CD4-positive, alpha-beta T cell (primary cell): ENCODE data around the gene LRRC45. TPM values are rescaled to one million over a fixed set of nuclear protein-coding genes. Genes with fewer than 3 reads are reported as not detected.

Source experiments
- ATAC-seq: fragments of 200-7000 bp; cut with Tn5 transposase; one replicate; pipeline ENCODE4 v1.10.0; 2022; ENCODE audit warnings: mild to moderate bottlenecking; ENCODE audit not compliant: poor library complexity
- CTCF ChIA-PET: fragments of 350-600 bp; sonication (Branson Sonifier 250); formaldehyde crosslinking; loops from one replicate; lab custom pipeline; 2021; ENCODE audit warnings: antibody characterized with exemption, inconsistent platforms; lab: Charles Lee
- POLR2A ChIA-PET: fragments of 350-600 bp; sonication (Branson Sonifier 250); formaldehyde crosslinking; loops from one replicate; lab custom pipeline; 2021; ENCODE audit warnings: antibody characterized with exemption, inconsistent platforms; lab: Charles Lee
- DNase-seq, 14 experiments: peaks; one replicate each; pipeline ENCODE4 v3.0.0-alpha.2; 2013 to 2020; ENCODE audit warnings: mixed read lengths in 2 of 14
- H3K27ac ChIP-seq, 2 donors: one replicate each; pipeline versions ENCODE4 v1.5.1 to v1.7.0; 2013; ENCODE audit warnings: low read length in 2 of 2, low read depth in 1 of 2, mild to moderate bottlenecking in 1 of 2
- H3K27me3 ChIP-seq, 2 experiments: 1 replicate in 1 of 2; 2 replicates in 1 of 2; pipeline versions ENCODE4 v1.6.1 to v1.7.0; 2013; ENCODE audit warnings: low read length in 2 of 2, control low read depth in 1 of 2, mild to moderate bottlenecking in 1 of 2, moderate library complexity in 1 of 2; ENCODE audit not compliant: insufficient read depth in 2 of 2, control insufficient read depth in 1 of 2
- H3K36me3 ChIP-seq: one replicate; pipeline ENCODE4 v1.6.1; 2013; ENCODE audit warnings: low read length, control low read depth; ENCODE audit not compliant: insufficient read depth
- H3K4me1 ChIP-seq: one replicate; pipeline ENCODE4 v1.6.1; 2013; ENCODE audit warnings: low read length, control low read depth; ENCODE audit not compliant: insufficient read depth
- H3K4me3 ChIP-seq: one replicate; pipeline ENCODE4 v1.5.1; 2013; ENCODE audit warnings: mild to moderate bottlenecking, low read length, moderate library complexity
- H3K9me3 ChIP-seq, 2 experiments: 1 replicate in 1 of 2; 2 replicates in 1 of 2; pipeline versions ENCODE4 v1.6.1 to v1.7.0; 2013; ENCODE audit warnings: low read length in 2 of 2, mild to moderate bottlenecking in 2 of 2, control low read depth in 1 of 2, moderate library complexity in 1 of 2; ENCODE audit not compliant: control insufficient read depth in 1 of 2, insufficient read depth in 1 of 2
- H3K27ac Mint-ChIP-seq: one replicate; pipeline ENCODE4 v1.8.0; 2020; ENCODE audit warnings: mixed read lengths
- H3K27me3 Mint-ChIP-seq: one replicate; pipeline ENCODE4 v1.8.0; 2021; ENCODE audit warnings: mixed read lengths
- H3K36me3 Mint-ChIP-seq: one replicate; pipeline ENCODE4 v1.8.0; 2021; ENCODE audit warnings: low read depth, mixed read lengths
- H3K4me1 Mint-ChIP-seq: one replicate; pipeline ENCODE4 v1.8.0; 2021; ENCODE audit warnings: low read depth, mixed read lengths
- H3K4me3 Mint-ChIP-seq: one replicate; pipeline ENCODE4 v1.8.0; 2020; ENCODE audit warnings: mild to moderate bottlenecking, mixed read lengths
- H3K9me3 Mint-ChIP-seq: one replicate; pipeline ENCODE4 v1.8.0; 2020; ENCODE audit warnings: mixed read lengths
- intact Hi-C, 2 experiments: fragments of 100-400 bp; cut with DNase I in 1 of 2; cut with micrococcal nuclease in 1 of 2; formaldehyde crosslinking; loops; one replicate each; pipeline versions ENCODE4 v1.15.1 to v1.9.0; 2023 to 2025; cut with DNase I, micrococcal nuclease
- total RNA-seq, 174 experiments: library from RNA in 2 of 174; stranded (reverse) in 2 of 174; gene quantifications; one replicate each; pipeline ENCODE4 v1.2.3 and lab custom pipeline; 2021 to 2026
- TF ChIP-seq, protein P1 (sequence below): fragments of 200-600 bp; IDR thresholded peaks from one replicate; pipeline ENCODE4 v1.8.0; 2022; ENCODE audit warnings: antibody characterized with exemption, mild to moderate bottlenecking

The LRRC45 gene
- total RNA-seq, 2 experiments from 2014 or later = 17.7 to 17.9 TPM

DNA sequence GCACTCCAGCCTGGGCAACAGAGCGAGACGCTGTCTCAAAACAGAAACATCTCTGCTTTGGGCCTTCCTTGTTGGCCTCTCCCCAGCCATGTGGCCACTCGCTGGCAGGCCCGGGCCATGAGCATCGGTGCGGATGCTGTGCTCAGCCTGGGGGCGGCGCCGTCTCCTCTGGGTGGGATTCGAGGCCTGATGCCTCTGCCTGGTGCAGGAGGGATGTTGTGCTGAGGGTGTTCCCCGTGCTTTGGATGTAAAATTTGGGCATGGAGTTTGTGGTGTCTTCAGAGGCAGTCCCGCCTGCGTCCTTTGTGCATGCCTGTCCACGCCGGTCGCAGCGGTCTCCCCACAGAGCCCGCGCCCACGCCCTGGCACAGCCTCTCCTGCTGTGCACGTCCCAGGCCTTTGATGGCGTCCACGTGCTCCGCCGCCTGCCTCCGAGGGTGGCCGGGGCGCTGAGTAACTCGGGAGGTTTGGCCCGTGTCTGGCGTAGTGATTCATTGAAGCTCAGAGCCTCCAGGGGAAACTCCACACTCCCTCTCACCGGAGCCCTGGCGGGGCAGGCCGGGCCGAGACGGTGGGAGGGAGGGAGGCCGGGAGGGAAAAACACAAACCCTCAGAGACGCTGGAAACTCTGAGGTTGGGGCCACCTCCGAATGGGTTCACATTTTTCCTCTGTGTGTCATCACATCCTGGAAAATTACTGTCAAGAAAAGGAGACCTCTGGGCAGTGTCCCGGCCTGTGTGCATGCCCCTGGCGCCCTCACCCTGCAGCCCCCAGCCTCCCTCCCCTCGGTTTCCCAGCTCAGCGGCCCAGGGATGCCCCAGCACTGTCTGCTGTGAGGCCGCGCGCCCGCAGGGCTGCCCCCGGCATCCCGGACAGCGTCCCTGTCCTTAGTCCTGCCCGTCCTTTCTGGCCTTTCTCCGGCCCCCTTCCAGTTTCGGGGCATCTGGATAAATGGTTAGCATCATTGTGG lies 19.4 kb upstream of the LRRC45 start:
- CTCF ChIA-PET = interaction anchor here (1.1 kb wide), 1 partner anchor 44 kb away, joined by 4 read pairs; no protein-coding TSS in a partner anchor
- Mint-ChIP-seq H3K4me1 (no peaks in the 10 kb centered on the region), H3K36me3 (no peaks in the 10 kb centered on the region), H3K27me3 (no peaks in the 10 kb centered on the region), H3K4me3 (no peak overlapping the region), H3K27ac (no peak overlapping the region), H3K9me3 (no peaks in the 10 kb centered on the region)
- Histone ChIP-seq H3K4me1 (no peaks in the 10 kb centered on the region), H3K27me3 (no peaks in the 10 kb centered on the region), H3K36me3 (no peaks in the 10 kb centered on the region), H3K9me3 (no peaks in the 10 kb centered on the region), H3K4me3 (no peak overlapping the region), H3K27ac (no peak overlapping the region)
- ATAC-seq (no peak), DNase-seq (no peak)
- POLR2A ChIA-PET = no interaction called here
- TF ChIP-seq, protein P1, sequence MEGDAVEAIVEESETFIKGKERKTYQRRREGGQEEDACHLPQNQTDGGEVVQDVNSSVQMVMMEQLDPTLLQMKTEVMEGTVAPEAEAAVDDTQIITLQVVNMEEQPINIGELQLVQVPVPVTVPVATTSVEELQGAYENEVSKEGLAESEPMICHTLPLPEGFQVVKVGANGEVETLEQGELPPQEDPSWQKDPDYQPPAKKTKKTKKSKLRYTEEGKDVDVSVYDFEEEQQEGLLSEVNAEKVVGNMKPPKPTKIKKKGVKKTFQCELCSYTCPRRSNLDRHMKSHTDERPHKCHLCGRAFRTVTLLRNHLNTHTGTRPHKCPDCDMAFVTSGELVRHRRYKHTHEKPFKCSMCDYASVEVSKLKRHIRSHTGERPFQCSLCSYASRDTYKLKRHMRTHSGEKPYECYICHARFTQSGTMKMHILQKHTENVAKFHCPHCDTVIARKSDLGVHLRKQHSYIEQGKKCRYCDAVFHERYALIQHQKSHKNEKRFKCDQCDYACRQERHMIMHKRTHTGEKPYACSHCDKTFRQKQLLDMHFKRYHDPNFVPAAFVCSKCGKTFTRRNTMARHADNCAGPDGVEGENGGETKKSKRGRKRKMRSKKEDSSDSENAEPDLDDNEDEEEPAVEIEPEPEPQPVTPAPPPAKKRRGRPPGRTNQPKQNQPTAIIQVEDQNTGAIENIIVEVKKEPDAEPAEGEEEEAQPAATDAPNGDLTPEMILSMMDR = no peak
- intact Hi-C loops = no loop called here

DNA sequence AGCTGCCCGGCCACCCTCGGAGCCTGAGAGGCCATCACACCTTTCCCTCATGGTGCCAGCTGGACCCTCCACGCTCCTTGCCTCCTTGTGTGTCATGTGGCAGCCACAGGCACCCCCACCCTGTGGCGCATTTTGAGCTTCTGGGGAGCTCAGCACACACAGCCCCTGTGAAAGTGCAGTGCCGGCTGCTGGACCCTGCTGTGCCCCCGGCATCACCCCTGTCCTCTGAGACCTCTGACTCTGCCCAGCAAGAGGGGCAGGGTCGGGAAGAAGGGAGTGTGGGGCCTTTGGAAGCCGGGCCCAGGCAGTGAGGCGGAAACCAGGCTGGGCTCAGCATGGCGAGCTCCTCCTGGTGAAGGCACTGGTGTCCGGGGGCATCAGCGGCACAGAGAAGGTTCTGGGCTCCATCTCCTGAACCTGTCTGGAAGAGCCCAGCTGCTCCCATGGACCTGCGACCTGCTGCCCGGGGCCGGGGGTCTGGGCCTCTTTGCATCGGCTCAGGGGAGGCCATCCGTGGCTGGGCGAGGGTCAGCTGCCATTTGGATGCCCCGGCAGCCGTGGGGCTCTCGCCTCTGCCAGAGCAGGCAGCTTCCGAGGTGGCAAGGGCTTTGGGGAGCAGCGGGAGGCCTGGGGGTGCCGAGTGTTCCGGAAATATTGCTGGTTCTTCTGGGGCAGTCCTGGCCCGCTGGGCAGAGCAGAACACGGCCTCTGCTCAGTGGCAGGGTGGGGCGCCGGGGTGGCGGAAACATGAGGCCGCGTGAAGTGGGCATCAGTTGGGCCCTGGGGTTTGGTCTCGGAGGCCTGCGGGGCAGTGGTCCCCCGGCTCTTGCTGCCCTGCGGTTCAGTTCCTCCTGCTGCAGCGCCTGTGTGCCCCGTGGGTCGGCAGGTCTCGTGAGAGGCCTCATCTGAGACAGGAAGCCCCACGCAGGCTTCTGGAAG lies 18.3 kb upstream of the LRRC45 start:
- Histone ChIP-seq H3K4me1 (no peaks in the 10 kb centered on the region), H3K36me3 (no peaks in the 10 kb centered on the region), H3K4me3 (no peak overlapping the region), H3K27me3 (no peaks in the 10 kb centered on the region), H3K9me3 (no peaks in the 10 kb centered on the region), H3K27ac (no peak overlapping the region)
- Mint-ChIP-seq H3K9me3 (no peaks in the 10 kb centered on the region), H3K4me1 (no peaks in the 10 kb centered on the region), H3K36me3 (no peaks in the 10 kb centered on the region), H3K27ac (no peak overlapping the region), H3K4me3 (no peak overlapping the region), H3K27me3 (no peaks in the 10 kb centered on the region)
- POLR2A ChIA-PET = no interaction called here
- no peak for DNase-seq
- no peak for ATAC-seq
- TF ChIP-seq, protein P1 = no peak
- intact Hi-C loops = no loop called here
- CTCF ChIA-PET = interaction anchor here (1.1 kb wide), 1 partner anchor 45 kb away, joined by 4 read pairs; no protein-coding TSS in a partner anchor

DNA sequence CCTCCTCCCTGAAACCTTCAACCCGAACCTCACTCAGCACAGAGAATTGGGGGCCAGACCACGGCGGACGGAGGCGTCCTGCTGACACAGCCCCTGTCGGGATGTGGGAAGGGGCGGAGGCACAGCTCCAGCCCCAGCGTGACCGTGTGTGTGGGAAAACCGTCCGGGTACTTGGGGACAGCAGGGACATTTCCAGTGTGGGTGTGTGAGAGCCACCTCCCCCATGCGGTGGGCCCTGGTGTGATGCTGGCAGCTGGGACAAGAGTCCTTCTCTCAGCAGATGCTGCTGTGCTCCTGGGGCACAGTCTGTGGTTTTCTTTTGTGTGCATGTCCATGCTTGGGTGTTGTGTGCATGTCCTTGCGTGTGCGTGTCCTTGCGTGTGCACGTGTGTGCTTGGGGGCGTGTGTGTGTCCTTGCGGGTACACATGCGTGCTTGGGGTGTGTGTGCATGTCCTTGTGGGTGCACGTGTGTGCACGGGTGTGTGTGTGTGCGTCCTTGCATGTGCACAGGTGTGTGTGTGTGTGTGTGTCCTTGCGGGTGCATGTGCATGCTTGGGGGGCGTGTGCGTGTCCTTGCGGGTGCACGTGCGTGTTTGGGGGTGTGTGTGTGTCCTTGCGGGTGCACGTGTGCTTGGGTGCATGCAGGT lies 17.3 kb upstream of the LRRC45 start:
- no peaks in the 10 kb centered on the region for H3K36me3 Mint-ChIP-seq
- no peak overlapping the region for H3K27ac ChIP-seq
- POLR2A ChIA-PET = no interaction called here
- H3K9me3 Mint-ChIP-seq = no peaks in the 10 kb centered on the region
- H3K4me3 Mint-ChIP-seq = no peak overlapping the region
- intact Hi-C loops = no loop called here
- H3K4me1 ChIP-seq = no peaks in the 10 kb centered on the region
- H3K27ac Mint-ChIP-seq = no peak overlapping the region
- CTCF ChIA-PET = no interaction called here
- TF ChIP-seq, protein P1 = no peak
- no peaks in the 10 kb centered on the region for H3K27me3 Mint-ChIP-seq
- no peak for DNase-seq
- no peak for ATAC-seq
- no peaks in the 10 kb centered on the region for H3K9me3 ChIP-seq
- no peaks in the 10 kb centered on the region for H3K36me3 ChIP-seq
- no peak overlapping the region for H3K4me3 ChIP-seq
- no peaks in the 10 kb centered on the region for H3K27me3 ChIP-seq
- H3K4me1 Mint-ChIP-seq = no peaks in the 10 kb centered on the region
